Left ventricle myocardium superior (tissue), 1 donor: ENCODE data around the gene HINT2. TPM values are rescaled to one million over a fixed set of nuclear protein-coding genes. Genes with fewer than 3 reads are reported as not detected.

ENCODE experiments used
- ATAC-seq: fragments of 200-7000 bp; cut with Tn5 transposase; one replicate; pipeline ENCODE4 v1.9.1; 2020; ENCODE audit warnings: mild to moderate bottlenecking, moderate library complexity
- DNase-seq: peaks from one replicate; pipeline ENCODE4 v3.0.0-alpha.2; 2020
- intact Hi-C: fragments of 100-400 bp; cut with micrococcal nuclease; formaldehyde crosslinking; loops from one replicate; pipeline ENCODE4 v1.11.0; 2022
- long read RNA-seq: library from polyadenylated mRNA; unstranded; transcript quantifications from one replicate; pipeline ENCODE4 v2.0.0, GENCODE V29; 2021
- total RNA-seq: library from RNA; stranded (reverse); fragmentation: NEBNext Ultra II Directional; extraction: Animal tissue kit (Norgen Biotek cat#: 25700); gene quantifications from one replicate; pipeline ENCODE4 v1.2.1, GENCODE V29; 2021
- donor health status: DM: no; HTN: yes; CAD: no; lungs with severe emphysema.

HINT2 gene
- 75.8 TPM for total RNA-seq
- long read RNA-seq, transcript HINT2-201 (5 exons, 628 nt): major isoform, 35 of 44 reads
- long read RNA-seq, partial matches to known transcripts: 2 of 44 reads
- long read RNA-seq, other reads (novel, unspliced or antisense): 2 of 44 reads

GRCh38 chr9:35814841-35815543, at the start of gene HINT2:
Gene HINT2, minus strand, starts transcription at chr9:35815042. Its CDS starts 63 bp downstream, at chr9:35814979.
- intact Hi-C loops: no loop called here
- ATAC-seq: peak; percentile 93
- peak; percentile 97 for DNase-seq

DNA sequence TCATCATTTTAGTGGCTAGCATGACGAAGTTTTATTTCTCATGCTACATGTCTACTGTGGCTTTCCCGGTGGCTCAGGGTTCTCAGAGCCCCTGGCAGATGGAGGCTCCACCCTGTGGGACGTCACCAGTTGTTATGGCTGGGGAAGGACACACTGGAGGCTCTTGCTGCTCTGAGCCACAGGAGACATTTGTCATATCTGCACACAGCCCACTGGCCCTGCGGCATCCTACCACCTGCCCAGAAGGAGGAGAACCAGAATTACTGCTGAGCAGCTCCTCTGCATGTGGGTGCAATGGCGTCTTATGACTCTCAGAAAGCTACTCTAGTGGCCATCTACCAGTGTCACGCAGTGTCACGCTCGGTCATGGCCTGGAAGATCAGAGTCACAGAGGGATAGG, 48.7 kb upstream of the HINT2 start:
- ATAC-seq: peak; percentile 43
- intact Hi-C loops: no loop called here
- no peak for DNase-seq

DNA sequence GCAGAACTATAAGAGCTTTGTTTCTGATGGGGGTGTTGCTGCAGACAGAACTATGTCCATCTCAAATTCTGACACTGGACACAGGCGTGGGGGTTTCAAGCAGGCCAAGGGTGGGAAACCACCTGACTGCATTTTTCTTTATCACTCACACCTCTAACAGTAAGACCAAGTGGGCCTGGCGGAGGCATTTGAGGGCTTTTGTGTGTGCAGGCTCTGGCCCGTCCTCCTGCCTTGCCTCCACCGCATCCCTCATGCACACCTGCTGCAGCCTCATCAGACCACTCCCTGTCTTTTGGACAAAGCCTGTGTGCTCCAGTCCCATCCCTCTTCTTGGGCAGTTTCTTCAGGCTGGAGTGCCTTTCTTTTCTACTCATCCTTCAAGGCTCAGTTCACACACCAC, 47.5 kb upstream of the HINT2 start:
- intact Hi-C loops: no loop called here
- ATAC-seq (no peak), DNase-seq (no peak)

DNA sequence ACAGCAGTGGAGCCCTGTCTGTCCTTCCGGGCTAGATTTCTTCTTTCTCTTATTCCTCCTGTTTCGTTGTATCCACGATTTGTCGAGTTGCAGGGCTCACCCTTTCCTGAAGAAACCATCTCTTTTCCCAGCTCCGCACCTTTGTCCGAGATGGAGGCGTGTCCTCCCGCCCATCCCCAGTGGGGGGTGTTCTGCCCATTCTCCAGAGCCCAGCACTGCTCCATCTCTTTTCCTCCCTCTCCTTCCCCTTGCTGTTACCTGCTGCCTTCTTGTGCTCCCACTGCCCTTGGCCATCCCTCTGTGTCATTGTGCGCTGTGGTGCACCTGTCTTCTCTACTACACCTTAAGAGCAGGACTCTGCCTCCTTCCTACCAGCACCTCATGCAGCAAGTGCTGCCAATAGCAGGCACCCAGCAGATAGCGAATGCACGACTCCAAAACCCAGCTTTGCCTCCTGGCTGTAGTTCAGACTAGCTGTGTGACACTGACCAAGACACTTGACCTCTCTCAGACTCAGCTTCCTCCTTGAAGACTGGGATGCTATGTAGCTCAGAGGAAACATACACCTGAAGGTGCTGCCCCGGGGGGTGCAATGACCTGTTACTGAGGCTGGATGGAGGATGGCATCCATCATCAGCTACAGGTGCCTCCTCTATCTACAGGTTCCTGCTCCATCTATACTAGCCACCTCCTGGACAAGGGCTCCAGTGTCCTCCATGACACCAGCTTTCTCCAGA, 46.5 kb upstream of the HINT2 start:
- intact Hi-C loops: no loop called here
- DNase-seq (no peak), ATAC-seq (no peak)

DNA sequence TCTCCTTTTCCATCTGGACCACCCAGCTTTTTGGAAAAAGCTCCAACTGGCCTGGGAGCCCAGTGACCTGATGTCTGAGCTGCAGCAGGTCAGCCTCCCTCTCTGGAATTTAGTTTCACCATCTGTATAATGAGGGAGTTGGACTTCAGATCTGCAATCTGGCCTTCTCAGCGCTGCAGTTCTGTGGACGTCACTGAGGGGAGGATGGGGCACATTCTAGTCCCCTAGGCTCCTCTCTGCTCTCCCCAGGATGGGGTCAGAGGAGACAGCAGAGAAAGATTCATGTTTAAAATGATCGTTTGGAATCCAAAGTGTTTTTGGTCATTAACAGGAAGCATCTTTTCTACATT, 45.1 kb upstream of the HINT2 start:
- ATAC-seq: no peak
- DNase-seq: no peak
- intact Hi-C loops: no loop called here

GRCh38 chr9:35859310-35859989, 44.6 kb upstream of the HINT2 start:
- no peak for DNase-seq
- ATAC-seq: peak; percentile 57
- intact Hi-C loops: no loop called here

DNA sequence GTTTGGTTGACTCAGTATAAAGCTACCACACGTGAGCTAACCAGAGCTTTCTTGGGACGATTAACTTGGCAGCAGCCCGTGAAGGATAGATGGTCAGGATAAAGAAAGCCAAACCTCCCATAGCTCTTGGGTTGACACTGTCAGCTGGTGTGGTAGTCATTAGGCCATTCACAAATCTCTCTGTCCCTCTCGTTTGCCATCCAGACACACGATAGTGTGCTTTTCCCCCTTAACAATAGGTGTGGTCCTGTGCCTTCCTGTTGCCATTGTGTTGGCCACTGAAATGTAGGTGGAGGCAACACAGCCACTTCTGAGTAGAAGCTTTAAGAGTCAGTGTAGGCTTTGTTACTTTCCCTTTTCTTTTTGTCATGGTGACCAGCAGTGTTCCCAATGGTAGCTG, 43.6 kb upstream of the HINT2 start:
- ATAC-seq (no peak), DNase-seq (no peak)
- intact Hi-C loops: no loop called here

DNA sequence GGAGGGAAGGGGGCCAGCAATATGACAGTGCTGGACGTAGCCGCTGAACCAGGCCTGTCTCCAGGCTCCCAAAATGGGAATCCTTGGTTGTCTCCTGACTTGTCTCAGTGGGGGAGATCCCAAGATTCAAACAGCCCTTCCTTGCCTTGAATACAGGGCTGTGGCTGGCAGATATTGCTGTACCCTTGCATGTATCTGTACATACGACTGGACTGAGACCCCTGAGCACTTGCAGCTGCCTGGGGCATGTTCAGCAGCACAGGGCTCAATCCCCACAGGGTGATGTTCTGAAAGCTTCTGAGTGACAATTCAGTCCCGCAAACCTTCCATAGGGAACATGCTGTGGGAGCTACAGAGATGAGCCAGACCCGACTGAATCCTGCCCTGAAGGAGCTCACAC, 42.0 kb upstream of the HINT2 start:
- intact Hi-C loops: no loop called here
- DNase-seq (no peak), ATAC-seq (no peak)

GRCh38 chr9:35856206-35856605, 41.4 kb upstream of the HINT2 start:
- ATAC-seq (no peak), DNase-seq (no peak)
- intact Hi-C loops: no loop called here

- intact Hi-C loops: no loop called here
- DNase-seq (no peak), ATAC-seq (no peak)
Measured at GRCh38 chr9:35854091-35854762, 39.4 kb upstream of the HINT2 start.

DNA sequence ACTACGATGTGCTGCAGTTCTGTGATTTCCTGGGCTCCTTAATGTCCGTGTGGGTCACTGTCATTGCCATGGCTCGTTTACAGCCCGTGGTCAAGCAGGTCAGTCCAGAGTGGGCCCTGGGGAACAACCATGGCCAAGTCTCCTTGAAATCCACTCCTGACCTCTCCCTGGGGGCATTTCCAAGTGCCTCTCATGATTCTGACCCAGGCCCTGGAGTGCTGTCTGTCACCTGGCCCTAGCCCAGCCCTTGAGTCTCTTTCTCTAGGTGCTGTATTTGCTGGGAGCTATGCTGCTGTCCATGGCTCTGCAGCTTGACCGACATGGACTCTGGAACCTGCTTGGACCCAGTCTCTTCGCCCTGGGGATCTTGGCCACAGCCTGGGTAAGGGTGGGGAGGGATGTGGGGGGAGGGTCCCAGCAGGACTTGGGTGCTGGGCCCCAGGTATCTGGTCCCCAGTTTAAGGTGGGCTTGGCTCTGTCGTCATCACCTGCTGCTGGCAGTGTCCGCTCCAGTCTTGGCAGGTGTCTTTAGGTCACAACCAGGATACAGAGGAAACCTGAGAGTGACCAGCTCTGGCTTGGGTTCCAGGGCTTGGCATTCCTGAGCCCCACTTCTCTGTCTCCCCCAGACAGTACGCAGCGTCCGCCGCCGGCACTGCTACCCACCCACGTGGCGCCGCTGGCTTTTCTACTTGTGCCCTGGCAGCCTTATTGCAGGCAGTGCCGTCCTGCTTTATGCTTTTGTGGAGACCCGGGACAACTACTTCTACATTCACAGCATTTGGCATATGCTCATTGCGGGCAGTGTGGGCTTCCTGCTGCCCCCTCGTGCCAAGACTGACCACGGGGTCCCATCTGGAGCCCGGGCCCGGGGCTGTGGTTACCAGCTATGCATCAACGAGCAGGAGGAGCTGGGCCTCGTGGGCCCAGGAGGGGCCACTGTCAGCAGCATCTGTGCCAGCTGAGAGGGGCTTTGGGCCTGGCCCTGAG, 38.3 kb upstream of the HINT2 start:
- no peak for ATAC-seq
- intact Hi-C loops: no loop called here

DNA sequence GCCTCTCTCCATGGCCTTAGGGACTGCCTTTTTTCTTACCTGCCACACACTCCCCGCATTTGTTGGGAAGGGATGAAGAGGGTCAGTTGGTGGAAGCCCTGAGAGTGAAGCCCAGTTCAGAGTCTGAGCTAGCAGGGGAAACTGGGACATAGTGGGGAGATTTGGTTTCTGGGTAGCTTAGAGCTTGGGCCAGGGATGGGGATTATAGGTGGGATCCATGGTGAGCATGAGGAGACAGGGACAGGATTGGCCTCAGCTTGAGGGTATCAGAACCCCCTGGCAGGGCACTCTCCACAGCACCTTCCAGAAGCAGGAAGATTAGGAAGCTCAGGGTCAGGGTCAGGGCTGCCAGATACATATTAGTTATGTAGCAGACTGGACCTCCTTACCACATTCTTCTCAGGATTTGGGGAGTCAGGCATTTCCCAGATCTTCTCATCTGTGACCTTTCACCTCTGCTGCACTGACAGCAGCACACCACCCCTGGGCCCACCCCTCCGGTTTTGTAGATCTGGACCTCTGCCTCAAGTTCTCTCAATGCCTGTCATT, 37.5 kb upstream of the HINT2 start:
- DNase-seq: no peak
- ATAC-seq: no peak
- intact Hi-C loops: no loop called here

More for the DNA sequence above, 38.3 kb upstream of the HINT2 start:
- DNase-seq: no peak

DNA sequence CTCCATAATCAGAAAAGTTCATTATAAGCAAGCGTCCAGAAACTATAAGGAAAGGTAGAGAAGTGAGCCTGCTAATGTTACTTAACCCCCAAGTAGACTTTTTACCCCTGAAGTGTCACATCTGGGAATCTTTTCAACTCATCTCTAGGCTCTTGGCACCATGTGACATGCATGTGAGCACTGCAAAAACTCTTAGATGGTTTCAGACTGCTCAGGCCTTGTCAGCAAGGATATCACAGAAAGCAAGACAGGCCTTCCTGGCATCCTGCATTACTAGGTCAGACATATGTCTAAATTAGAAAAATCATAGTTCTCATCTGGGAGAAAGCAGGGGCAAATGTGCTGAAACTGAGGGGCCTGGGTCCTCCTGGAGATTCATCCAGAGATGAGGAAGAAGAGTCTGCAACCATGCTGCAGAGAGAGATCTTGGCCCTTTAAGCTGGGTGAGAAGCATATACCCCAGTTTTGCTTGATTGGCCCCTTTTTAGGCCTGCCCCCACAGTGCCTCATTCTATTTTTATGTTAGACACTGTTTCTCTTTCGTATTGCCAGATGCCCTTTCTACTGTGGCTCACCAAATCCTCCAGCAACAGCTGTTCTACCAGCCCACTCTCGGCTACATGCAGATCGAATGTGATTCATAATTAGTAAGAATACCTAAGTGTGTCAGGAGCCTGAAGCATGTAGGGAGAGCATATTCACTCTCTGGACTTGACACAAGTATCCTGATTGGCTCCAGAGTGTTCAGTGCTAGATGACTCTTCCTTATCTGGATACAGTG, 33.1 kb upstream of the HINT2 start:
- DNase-seq: no peak
- peak; percentile 81 for ATAC-seq
- intact Hi-C loops: no loop called here

DNA sequence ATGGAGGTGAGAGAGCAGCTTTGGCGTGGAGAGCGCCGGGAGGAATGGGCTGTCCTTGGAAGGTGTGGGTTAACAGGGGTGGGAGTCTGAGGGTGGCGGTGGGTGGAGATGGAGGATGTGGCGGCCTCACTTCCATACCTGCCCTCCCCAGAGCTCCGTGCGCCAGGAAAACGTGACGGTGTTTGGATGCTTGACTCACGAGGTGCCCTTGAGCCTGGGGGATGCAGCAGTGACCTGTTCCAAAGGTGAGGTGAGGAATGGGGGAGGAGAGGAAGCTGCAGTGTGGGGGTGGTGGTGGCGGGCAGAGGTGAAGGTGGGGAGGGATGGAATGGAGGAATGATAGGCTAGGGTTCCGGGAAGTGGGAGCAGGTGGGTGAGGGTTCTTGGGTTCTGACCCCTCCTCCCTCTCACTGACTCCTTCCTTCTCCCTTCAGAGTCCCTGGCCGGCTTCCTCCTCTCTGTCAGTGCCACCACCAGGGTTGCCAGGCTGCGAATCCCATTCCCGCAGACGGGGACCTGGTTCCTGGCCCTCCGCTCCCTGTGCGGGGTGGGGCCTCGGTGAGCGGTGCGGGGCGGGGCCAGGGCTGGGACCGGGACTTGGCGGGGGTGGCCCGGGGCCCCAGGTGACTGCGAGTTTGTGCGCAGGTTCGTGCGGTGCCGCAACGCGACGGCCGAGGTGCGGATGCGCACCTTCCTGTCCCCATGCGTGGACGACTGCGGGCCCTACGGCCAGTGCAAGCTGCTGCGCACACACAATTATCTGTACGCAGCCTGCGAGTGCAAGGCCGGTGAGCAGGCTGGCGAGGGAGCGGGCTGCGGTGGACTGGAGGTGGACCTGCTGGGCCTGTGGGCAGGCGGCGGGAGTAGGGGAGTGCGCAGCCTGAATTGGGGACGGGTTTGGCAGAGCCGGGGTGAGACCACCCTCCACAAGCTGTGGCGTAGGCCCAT, 31.3 kb upstream of the HINT2 start:
- intact Hi-C loops: no loop called here
- DNase-seq (peak; percentile 35), ATAC-seq (no peak)

GRCh38 chr9:35844628-35845270, 29.9 kb upstream of the HINT2 start:
- ATAC-seq: peak; percentile 71
- DNase-seq: no peak

DNA sequence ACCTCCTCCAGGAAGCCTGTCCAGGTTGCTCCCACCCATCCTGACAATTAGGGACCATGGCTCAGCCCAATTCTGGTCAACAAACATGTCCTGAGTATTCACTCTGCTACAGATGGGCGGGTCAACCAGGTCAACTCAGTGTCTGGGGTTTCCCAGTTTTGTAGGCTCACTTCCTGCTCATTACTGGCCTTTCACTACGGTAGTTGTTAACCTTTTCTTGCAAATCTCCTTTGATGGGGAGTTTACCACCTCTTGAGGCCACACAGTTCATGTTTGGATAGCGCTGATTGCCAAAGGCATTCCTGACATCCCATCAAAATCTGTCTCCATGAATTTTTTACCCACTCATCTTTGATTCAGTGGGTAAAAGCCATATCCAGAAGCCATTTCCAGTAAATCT, 28.0 kb upstream of the HINT2 start:
- intact Hi-C loops: no loop called here
- ATAC-seq: no peak

More at GRCh38 chr9:35844628-35845270, 29.9 kb upstream of the HINT2 start:
- intact Hi-C loops: no loop called here

More for the DNA sequence above, 28.0 kb upstream of the HINT2 start:
- DNase-seq: no peak
